Activated effector memory CD4-positive, alpha-beta T cell treated with anti-CD3 and anti-CD28 coated beads, Interleukin-2, amount 50 U/mL, for 16 hours (primary cell): ENCODE data around the gene CAMK2N2.

Source experiments
- DNase-seq: peaks from one replicate; pipeline ENCODE4 v3.0.0-alpha.2; 2020

The CAMK2N2 gene

GRCh38 chr3:184261270-184261853 is at the start of gene CAMK2N2:
Gene CAMK2N2 (minus strand): TSS chr3:184261553. CDS start chr3:184261285, 268 bp downstream.
- peak; percentile 85 for DNase-seq

- no peak for DNase-seq
These were observed 47.4 kb upstream of the CAMK2N2 start for GRCh38 chr3:184308744-184309143.

GRCh38 chr3:184307915-184308314 is 46.6 kb upstream of the CAMK2N2 start:
- DNase-seq, result no peak

- DNase-seq, result no peak
These were observed 45.1 kb upstream of the CAMK2N2 start for GRCh38 chr3:184306341-184306972.

- no peak for DNase-seq
These were observed 44.2 kb upstream of the CAMK2N2 start for GRCh38 chr3:184305577-184305976.

- no peak for DNase-seq
These were observed 39.0 kb upstream of the CAMK2N2 start for GRCh38 chr3:184300378-184300720.

- DNase-seq, result no peak
These were observed 38.4 kb upstream of the CAMK2N2 start for GRCh38 chr3:184299488-184300377.

- DNase-seq, result peak; percentile 99
These were observed 37.6 kb upstream of the CAMK2N2 start, which contains the start of gene PSMD2 for GRCh38 chr3:184298759-184299487. Gene PSMD2 (plus strand): TSS chr3:184299241. CDS start chr3:184299267, 26 bp downstream.

GRCh38 chr3:184296616-184297015 is 35.3 kb upstream of the CAMK2N2 start:
- no peak for DNase-seq

- no peak for DNase-seq
These were observed 34.4 kb upstream of the CAMK2N2 start for GRCh38 chr3:184295771-184296170.

- DNase-seq, result no peak
These were observed 30.5 kb upstream of the CAMK2N2 start for GRCh38 chr3:184291738-184292445.

GRCh38 chr3:184291044-184291737 is 29.8 kb upstream of the CAMK2N2 start:
- no peak for DNase-seq

GRCh38 chr3:184290331-184290730 is 29.0 kb upstream of the CAMK2N2 start:
- DNase-seq, result no peak

- DNase-seq, result peak; percentile 87
These were observed 28.1 kb upstream of the CAMK2N2 start for GRCh38 chr3:184289426-184289938.

- no peak for DNase-seq
These were observed 23.3 kb upstream of the CAMK2N2 start for GRCh38 chr3:184284696-184285095.

GRCh38 chr3:184283681-184284080 is 22.3 kb upstream of the CAMK2N2 start:
- DNase-seq, result no peak

- DNase-seq, result no peak
These were observed 21.6 kb upstream of the CAMK2N2 start for GRCh38 chr3:184282941-184283340.

GRCh38 chr3:184277366-184277765 is 16.0 kb upstream of the CAMK2N2 start:
- DNase-seq, result no peak

- no peak for DNase-seq
These were observed 14.9 kb upstream of the CAMK2N2 start, which contains the start of gene ECE2 for GRCh38 chr3:184275961-184276910. Gene ECE2 (plus strand): TSS chr3:184276022. CDS start chr3:184276154, 132 bp downstream.

- DNase-seq, result no peak
These were observed 14.0 kb upstream of the CAMK2N2 start for GRCh38 chr3:184275381-184275701.
